ENCODE data around the gene DNAH2. TPM values are rescaled to one million over a fixed set of nuclear protein-coding genes. Genes with fewer than 3 reads are reported as not detected.
A peak's percentile ranks its signal among the peaks of the same experiment; 100 is the strongest.

The DNAH2 gene
- total RNA-seq, 1 experiment from 2014 or later, result 0.13 TPM

- intact Hi-C loops (cut with micrococcal nuclease; ENCODE audit: unreplicated experiment), result loop anchor here (10.0 kb wide), 1 partner anchor 114 kb away; no protein-coding TSS in a partner anchor
- peak; percentile 19; the same call in 1 of the 2 replicates for ATAC-seq
- CTCF ChIA-PET, result no interaction called here
These were observed 140.9 kb downstream of the DNAH2 start for GRCh38 chr17:7858522-7858810.

GRCh38 chr17:7859028-7859427, 141.5 kb downstream of the DNAH2 start:
- H3K9me3 ChIP-seq (ENCODE audit: control insufficient read depth, insufficient read depth, low read depth, low read length), result no peaks in the 10 kb centered on the region
- ChIA-PET POLR2A (no interaction called here), CTCF (no interaction called here)
- peak overlapping the region; percentile 97 for H3K27ac ChIP-seq (ENCODE audit: low read length)
- BruUV-seq (replicated peaks), result no TSS peak
- peaks cover 10% of the 10 kb centered on the region; the same call in 1 of the 2 replicates for H3K4me1 ChIP-seq (ENCODE audit: control insufficient read depth, insufficient read depth, low read length)
- DNase-seq (ENCODE audit: low read depth, low spot score) (no peak), ATAC-seq (no peak)
- in situ Hi-C loops (cut with HindIII; ENCODE audit: low pct_unique_long_range_greater_than_20kb, low sequenced_read_pairs), result no loop called here
- intact Hi-C loops (cut with micrococcal nuclease; ENCODE audit: unreplicated experiment), result loop anchor here (10.0 kb wide), 1 partner anchor 114 kb away; no protein-coding TSS in a partner anchor
- H3K36me3 ChIP-seq (ENCODE audit: control insufficient read depth, insufficient read depth, low read length), result peaks cover 5% of the 10 kb centered on the region
- H3K4me3 ChIP-seq (ENCODE audit: low read depth in 2 of 2, low read length in 2 of 2), result peak overlapping the region; percentile 74 to 79
- no peaks in the 10 kb centered on the region for H3K27me3 ChIP-seq (ENCODE audit: control insufficient read depth, insufficient read depth, low read length)
- TF ChIP-seq, protein P1, sequence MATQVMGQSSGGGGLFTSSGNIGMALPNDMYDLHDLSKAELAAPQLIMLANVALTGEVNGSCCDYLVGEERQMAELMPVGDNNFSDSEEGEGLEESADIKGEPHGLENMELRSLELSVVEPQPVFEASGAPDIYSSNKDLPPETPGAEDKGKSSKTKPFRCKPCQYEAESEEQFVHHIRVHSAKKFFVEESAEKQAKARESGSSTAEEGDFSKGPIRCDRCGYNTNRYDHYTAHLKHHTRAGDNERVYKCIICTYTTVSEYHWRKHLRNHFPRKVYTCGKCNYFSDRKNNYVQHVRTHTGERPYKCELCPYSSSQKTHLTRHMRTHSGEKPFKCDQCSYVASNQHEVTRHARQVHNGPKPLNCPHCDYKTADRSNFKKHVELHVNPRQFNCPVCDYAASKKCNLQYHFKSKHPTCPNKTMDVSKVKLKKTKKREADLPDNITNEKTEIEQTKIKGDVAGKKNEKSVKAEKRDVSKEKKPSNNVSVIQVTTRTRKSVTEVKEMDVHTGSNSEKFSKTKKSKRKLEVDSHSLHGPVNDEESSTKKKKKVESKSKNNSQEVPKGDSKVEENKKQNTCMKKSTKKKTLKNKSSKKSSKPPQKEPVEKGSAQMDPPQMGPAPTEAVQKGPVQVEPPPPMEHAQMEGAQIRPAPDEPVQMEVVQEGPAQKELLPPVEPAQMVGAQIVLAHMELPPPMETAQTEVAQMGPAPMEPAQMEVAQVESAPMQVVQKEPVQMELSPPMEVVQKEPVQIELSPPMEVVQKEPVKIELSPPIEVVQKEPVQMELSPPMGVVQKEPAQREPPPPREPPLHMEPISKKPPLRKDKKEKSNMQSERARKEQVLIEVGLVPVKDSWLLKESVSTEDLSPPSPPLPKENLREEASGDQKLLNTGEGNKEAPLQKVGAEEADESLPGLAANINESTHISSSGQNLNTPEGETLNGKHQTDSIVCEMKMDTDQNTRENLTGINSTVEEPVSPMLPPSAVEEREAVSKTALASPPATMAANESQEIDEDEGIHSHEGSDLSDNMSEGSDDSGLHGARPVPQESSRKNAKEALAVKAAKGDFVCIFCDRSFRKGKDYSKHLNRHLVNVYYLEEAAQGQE (IDR thresholded peaks at IDR 0.05; ENCODE audit: insufficient read depth in 1 of 2, low read depth in 2 of 2, low read length in 1 of 2), result no peak
- TF ChIP-seq CTCF (IDR thresholded peaks at IDR 0.05) (no peak), TCF7L2 (IDR thresholded peaks at IDR 0.05; ENCODE audit: low read depth, low read length) (no peak), SIN3A (IDR thresholded peaks at IDR 0.05; ENCODE audit: borderline replicate concordance, insufficient read depth, low read depth, low read length) (no peak)

More at GRCh38 chr17:7858522-7858810, 140.9 kb downstream of the DNAH2 start:
- H3K27me3 ChIP-seq (ENCODE audit: control insufficient read depth, insufficient read depth, low read length), result no peaks in the 10 kb centered on the region
- POLR2A ChIA-PET, result no interaction called here
- peaks cover 10% of the 10 kb centered on the region; the same call in 1 of the 2 replicates for H3K4me1 ChIP-seq (ENCODE audit: control insufficient read depth, insufficient read depth, low read length)
- TF ChIP-seq POLR2AphosphoS5 (IDR thresholded peaks at IDR 0.05; ENCODE audit: low read depth, low read length) (no peak), CTCF (IDR thresholded peaks at IDR 0.05) (peak; percentile 36), TCF7L2 (IDR thresholded peaks at IDR 0.05; ENCODE audit: low read depth, low read length) (no peak)
- DNase-seq (ENCODE audit: low read depth, low spot score), result no peak
- BruUV-seq (replicated peaks), result TSS peak; percentile 59
- in situ Hi-C loops (cut with HindIII; ENCODE audit: low pct_unique_long_range_greater_than_20kb, low sequenced_read_pairs), result no loop called here
- H3K36me3 ChIP-seq (ENCODE audit: control insufficient read depth, insufficient read depth, low read length), result peaks cover 5% of the 10 kb centered on the region
- peak overlapping the region; percentile 74 to 79 for H3K4me3 ChIP-seq (ENCODE audit: low read depth in 2 of 2, low read length in 2 of 2)
- H3K9me3 ChIP-seq (ENCODE audit: control insufficient read depth, insufficient read depth, low read depth, low read length), result no peaks in the 10 kb centered on the region
- peak overlapping the region; percentile 97 for H3K27ac ChIP-seq (ENCODE audit: low read length)
